Lower lobe of right lung (tissue), 2 donors: Measurements from ENCODE around the gene NPFF. TPM values are rescaled to one million over a fixed set of nuclear protein-coding genes. Genes with fewer than 3 reads are reported as not detected.

ENCODE experiments used
- ATAC-seq, 2 donors: fragments of 200-7000 bp; cut with Tn5 transposase; one replicate each; pipeline ENCODE4 v1.9.1; 2020 to 2022; ENCODE audit warnings: mild to moderate bottlenecking in 2 of 2, moderate library complexity in 2 of 2
- DNase-seq: peaks from one replicate; pipeline ENCODE4 v3.0.0-alpha.2; 2020
- H3K27ac ChIP-seq: fragments of 200-600 bp; one replicate; pipeline ENCODE4 v1.8.0; 2022
- H3K27me3 ChIP-seq: fragments of 200-600 bp; one replicate; pipeline ENCODE4 v1.8.0; 2022; ENCODE audit warnings: low read depth
- H3K36me3 ChIP-seq: fragments of 200-600 bp; one replicate; pipeline ENCODE4 v1.8.0; 2022; ENCODE audit warnings: mild to moderate bottlenecking
- H3K4me1 ChIP-seq: fragments of 200-600 bp; one replicate; pipeline ENCODE4 v1.8.0; 2022
- H3K4me3 ChIP-seq: fragments of 200-600 bp; one replicate; pipeline ENCODE4 v1.8.0; 2022; ENCODE audit warnings: mild to moderate bottlenecking
- H3K9me3 ChIP-seq: fragments of 200-600 bp; one replicate; pipeline ENCODE4 v1.8.0; 2022
- intact Hi-C: fragments of 100-400 bp; cut with DNase I; formaldehyde crosslinking; loops from one replicate; pipeline ENCODE4 v1.11.0; 2022
- total RNA-seq: library from RNA; stranded (reverse); fragmentation: NEBNext Ultra II Directional; extraction: Animal tissue kit (Norgen Biotek cat#: 25700); gene quantifications from one replicate; pipeline ENCODE4 v1.2.1, GENCODE V29; 2021
- TF ChIP-seq, protein P1 (sequence below): fragments of 200-600 bp; IDR thresholded peaks from one replicate; pipeline ENCODE4 v1.8.0; 2022; ENCODE audit warnings: antibody characterized with exemption, mild to moderate bottlenecking
- donor health status: DM: no; HTN: yes; CAD: no; lungs with severe emphysema.

The NPFF gene
- total RNA-seq, 1 donor from 2014 or later: not detected

GRCh38 chr12:53513712-53514410 is 6.6 kb upstream of the NPFF start:
- TF ChIP-seq, protein P1, sequence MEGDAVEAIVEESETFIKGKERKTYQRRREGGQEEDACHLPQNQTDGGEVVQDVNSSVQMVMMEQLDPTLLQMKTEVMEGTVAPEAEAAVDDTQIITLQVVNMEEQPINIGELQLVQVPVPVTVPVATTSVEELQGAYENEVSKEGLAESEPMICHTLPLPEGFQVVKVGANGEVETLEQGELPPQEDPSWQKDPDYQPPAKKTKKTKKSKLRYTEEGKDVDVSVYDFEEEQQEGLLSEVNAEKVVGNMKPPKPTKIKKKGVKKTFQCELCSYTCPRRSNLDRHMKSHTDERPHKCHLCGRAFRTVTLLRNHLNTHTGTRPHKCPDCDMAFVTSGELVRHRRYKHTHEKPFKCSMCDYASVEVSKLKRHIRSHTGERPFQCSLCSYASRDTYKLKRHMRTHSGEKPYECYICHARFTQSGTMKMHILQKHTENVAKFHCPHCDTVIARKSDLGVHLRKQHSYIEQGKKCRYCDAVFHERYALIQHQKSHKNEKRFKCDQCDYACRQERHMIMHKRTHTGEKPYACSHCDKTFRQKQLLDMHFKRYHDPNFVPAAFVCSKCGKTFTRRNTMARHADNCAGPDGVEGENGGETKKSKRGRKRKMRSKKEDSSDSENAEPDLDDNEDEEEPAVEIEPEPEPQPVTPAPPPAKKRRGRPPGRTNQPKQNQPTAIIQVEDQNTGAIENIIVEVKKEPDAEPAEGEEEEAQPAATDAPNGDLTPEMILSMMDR: no peak
- peak overlapping the region; percentile 51 for H3K27ac ChIP-seq
- no peaks in the 10 kb centered on the region for H3K27me3 ChIP-seq
- intact Hi-C loops: no loop called here
- peaks cover 89% of the 10 kb centered on the region for H3K36me3 ChIP-seq
- ATAC-seq (peak; percentile 80 to 84), DNase-seq (no peak)
- H3K4me1 ChIP-seq: peaks cover 31% of the 10 kb centered on the region
- peak overlapping the region; percentile 46 for H3K4me3 ChIP-seq
- no peaks in the 10 kb centered on the region for H3K9me3 ChIP-seq

DNA sequence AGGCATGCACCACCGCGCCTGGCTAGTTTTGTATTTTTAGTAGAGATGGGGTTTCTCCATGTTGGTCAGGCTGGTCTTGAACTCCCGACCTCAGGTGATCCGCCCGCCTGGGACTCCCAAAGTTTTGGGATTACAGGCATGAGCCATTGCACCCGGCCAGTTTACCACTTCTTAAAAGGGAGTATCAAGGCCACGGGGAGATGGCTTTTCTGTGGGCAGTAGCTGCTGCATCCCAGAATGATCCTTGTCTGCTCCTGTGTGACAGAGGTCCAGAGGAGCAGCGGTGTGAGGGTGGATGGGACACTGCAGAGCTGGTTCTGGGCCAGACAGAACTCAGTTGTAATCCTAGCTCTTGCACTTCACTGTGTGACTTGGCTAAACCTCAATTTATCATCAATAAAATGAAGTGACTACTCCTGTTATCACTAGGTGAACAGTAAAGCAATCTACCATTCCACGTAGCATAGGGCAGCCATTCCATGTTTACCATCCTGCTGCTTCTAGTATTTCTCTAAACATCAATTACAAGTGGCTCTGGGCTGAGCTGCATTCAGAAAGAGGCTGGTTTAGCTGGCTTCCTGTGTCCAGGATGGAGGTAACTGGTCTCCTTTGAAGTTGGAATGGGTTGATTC is 3.0 kb upstream of the NPFF start:
- no peak overlapping the region for H3K27ac ChIP-seq
- DNase-seq: no peak

DNA sequence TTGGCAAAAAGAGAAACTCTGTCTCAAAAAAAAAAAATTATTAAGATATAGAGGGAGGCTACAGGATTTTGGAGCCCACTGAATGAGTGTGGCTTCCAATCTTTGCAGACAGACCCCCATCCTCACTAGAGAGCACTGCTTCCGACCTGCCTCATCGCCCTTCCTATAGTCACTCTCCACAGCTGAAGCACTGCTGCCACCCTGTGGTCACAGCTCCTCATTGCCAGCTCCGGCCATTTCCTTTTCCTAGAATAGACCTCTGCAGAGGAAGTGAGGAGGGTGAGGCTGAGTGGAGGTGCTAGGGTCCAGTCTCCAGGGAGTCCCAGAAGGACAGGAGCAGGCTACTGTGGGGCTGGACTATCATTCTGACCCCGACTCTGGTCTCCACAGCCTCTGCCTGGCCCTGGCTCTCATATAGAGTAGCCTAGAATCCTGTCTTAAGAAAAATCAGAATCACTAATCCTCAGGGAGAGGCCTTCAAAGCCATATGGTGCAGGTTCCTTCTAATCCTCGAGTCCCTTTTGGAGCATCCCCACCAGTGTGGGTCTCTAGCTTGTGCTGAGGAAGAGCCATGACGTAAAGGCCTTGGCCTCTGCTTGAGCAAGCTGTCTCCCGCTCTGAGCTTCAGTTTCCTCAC is 1.4 kb upstream of the NPFF start:
- H3K4me3 ChIP-seq: no peak overlapping the region
- no peaks in the 10 kb centered on the region for H3K27me3 ChIP-seq
- intact Hi-C loops: no loop called here
- H3K4me1 ChIP-seq: peaks cover 17% of the 10 kb centered on the region
- peaks cover 79% of the 10 kb centered on the region for H3K36me3 ChIP-seq
- DNase-seq (peak; percentile 85), ATAC-seq (peak; percentile 87 to 93)
- peak overlapping the region; percentile 2 for H3K27ac ChIP-seq
- TF ChIP-seq, protein P1: peak; percentile 92
- no peaks in the 10 kb centered on the region for H3K9me3 ChIP-seq

More for the DNA sequence above, 3.0 kb upstream of the NPFF start:
- ATAC-seq: no peak
- TF ChIP-seq, protein P1: no peak
- no peaks in the 10 kb centered on the region for H3K9me3 ChIP-seq
- intact Hi-C loops: no loop called here
- H3K4me3 ChIP-seq: no peak overlapping the region
- no peaks in the 10 kb centered on the region for H3K27me3 ChIP-seq
- peaks cover 14% of the 10 kb centered on the region for H3K4me1 ChIP-seq
- H3K36me3 ChIP-seq: peaks cover 80% of the 10 kb centered on the region

DNA sequence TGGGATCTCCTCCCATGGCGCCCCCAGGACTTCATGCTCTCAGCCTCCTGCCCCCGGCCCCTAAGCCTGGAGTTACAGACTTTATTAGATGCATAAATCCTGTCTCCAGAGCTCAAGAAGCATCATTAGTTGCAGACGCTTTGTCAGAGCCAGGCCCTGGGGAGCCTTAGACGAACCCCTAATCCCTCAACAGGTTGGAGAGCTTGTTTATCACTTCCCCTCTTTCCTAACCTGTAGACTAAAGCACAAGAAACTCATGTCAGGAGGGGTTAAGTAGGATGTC is 260 bp upstream of the NPFF start:
- H3K27ac ChIP-seq: no peak overlapping the region
- TF ChIP-seq, protein P1: no peak
- intact Hi-C loops: no loop called here
- DNase-seq (no peak), ATAC-seq (no peak)
- H3K27me3 ChIP-seq: no peaks in the 10 kb centered on the region
- peaks cover 70% of the 10 kb centered on the region for H3K36me3 ChIP-seq
- no peaks in the 10 kb centered on the region for H3K9me3 ChIP-seq
- no peak overlapping the region for H3K4me3 ChIP-seq
- H3K4me1 ChIP-seq: peaks cover 26% of the 10 kb centered on the region

GRCh38 chr12:53506450-53506785 is 866 bp downstream of the NPFF start:
- H3K4me3 ChIP-seq: no peak overlapping the region
- H3K4me1 ChIP-seq: peaks cover 38% of the 10 kb centered on the region
- DNase-seq: no peak
- H3K27me3 ChIP-seq: no peaks in the 10 kb centered on the region
- H3K36me3 ChIP-seq: peaks cover 58% of the 10 kb centered on the region
- TF ChIP-seq, protein P1: no peak
- no peaks in the 10 kb centered on the region for H3K9me3 ChIP-seq
- intact Hi-C loops: no loop called here
- no peak overlapping the region for H3K27ac ChIP-seq
- ATAC-seq: no peak
